ENCODE measurements around the gene AVEN. TPM values are rescaled to one million over a fixed set of nuclear protein-coding genes. Genes with fewer than 3 reads are reported as not detected.

AVEN gene
- total and polyA plus RNA-seq, 2 donors from 2014 or later = 6.4 to 7.1 TPM

- H3K4me3 ChIP-seq (ENCODE audit: low read length in 3 of 3) = no peak overlapping the region
- no peak for FAIRE-seq
- intact Hi-C loops (cut with DNase I) = no loop called here
- DNase-seq = no peak
- H3K27ac ChIP-seq (ENCODE audit: low read depth in 2 of 2, low read length in 2 of 2) = no peak overlapping the region
- no peak overlapping the region for H3K9ac ChIP-seq (ENCODE audit: low read length in 3 of 3)
- no peak for TF ChIP-seq CTCF (IDR thresholded peaks at IDR 0.05; ENCODE audit: borderline replicate concordance, extremely low read depth, insufficient read depth)
- H3K27me3 ChIP-seq (ENCODE audit: control insufficient read depth, insufficient read depth, low read length) = no peaks in the 10 kb centered on the region
- no peaks in the 10 kb centered on the region for H3K9me3 ChIP-seq (ENCODE audit: control insufficient read depth in 2 of 3, insufficient read depth in 1 of 3, low read length in 3 of 3)
- no peaks in the 10 kb centered on the region for H3K4me1 ChIP-seq (ENCODE audit: control insufficient read depth in 2 of 3, insufficient read depth in 2 of 3, low read depth in 1 of 3, low read length in 3 of 3)
- no peaks in the 10 kb centered on the region for H3K36me3 ChIP-seq (ENCODE audit: control insufficient read depth in 2 of 3, insufficient read depth in 3 of 3, low read length in 3 of 3)
Measured at GRCh38 chr15:33852570-33852969, 186.4 kb downstream of the AVEN start.

- intact Hi-C loops (cut with DNase I) = no loop called here
Measured at GRCh38 chr15:33852094-33852493, 186.9 kb downstream of the AVEN start.

GRCh38 chr15:33851079-33851478 lies 187.9 kb downstream of the AVEN start:
- Histone ChIP-seq H3K36me3 (ENCODE audit: control insufficient read depth in 2 of 3, insufficient read depth in 3 of 3, low read length in 3 of 3) (no peaks in the 10 kb centered on the region), H3K9me3 (ENCODE audit: control insufficient read depth in 2 of 3, insufficient read depth in 1 of 3, low read length in 3 of 3) (no peaks in the 10 kb centered on the region), H3K4me1 (ENCODE audit: control insufficient read depth in 2 of 3, insufficient read depth in 2 of 3, low read depth in 1 of 3, low read length in 3 of 3) (no peaks in the 10 kb centered on the region), H3K4me3 (ENCODE audit: low read length in 3 of 3) (no peak overlapping the region), H3K27ac (ENCODE audit: low read depth in 2 of 2, low read length in 2 of 2) (no peak overlapping the region), H3K27me3 (ENCODE audit: control insufficient read depth, insufficient read depth, low read length) (no peaks in the 10 kb centered on the region), H3K9ac (ENCODE audit: low read length in 3 of 3) (no peak overlapping the region)
- no peak for FAIRE-seq
- no peak for DNase-seq
- intact Hi-C loops (cut with DNase I) = no loop called here
- no peak for TF ChIP-seq CTCF (IDR thresholded peaks at IDR 0.05; ENCODE audit: borderline replicate concordance, extremely low read depth, insufficient read depth)

More at GRCh38 chr15:33852094-33852493, 186.9 kb downstream of the AVEN start:
- no peak for DNase-seq
- FAIRE-seq = no peak
- Histone ChIP-seq H3K4me1 (ENCODE audit: control insufficient read depth in 2 of 3, insufficient read depth in 2 of 3, low read depth in 1 of 3, low read length in 3 of 3) (no peaks in the 10 kb centered on the region), H3K36me3 (ENCODE audit: control insufficient read depth in 2 of 3, insufficient read depth in 3 of 3, low read length in 3 of 3) (no peaks in the 10 kb centered on the region), H3K27ac (ENCODE audit: low read depth in 2 of 2, low read length in 2 of 2) (no peak overlapping the region), H3K27me3 (ENCODE audit: control insufficient read depth, insufficient read depth, low read length) (no peaks in the 10 kb centered on the region), H3K9me3 (ENCODE audit: control insufficient read depth in 2 of 3, insufficient read depth in 1 of 3, low read length in 3 of 3) (no peaks in the 10 kb centered on the region), H3K4me3 (ENCODE audit: low read length in 3 of 3) (no peak overlapping the region), H3K9ac (ENCODE audit: low read length in 3 of 3) (no peak overlapping the region)
- TF ChIP-seq CTCF (IDR thresholded peaks at IDR 0.05; ENCODE audit: borderline replicate concordance, extremely low read depth, insufficient read depth) = no peak

- no peak overlapping the region for H3K9ac ChIP-seq (ENCODE audit: low read length in 3 of 3)
- H3K4me1 ChIP-seq (ENCODE audit: control insufficient read depth in 2 of 3, insufficient read depth in 2 of 3, low read depth in 1 of 3, low read length in 3 of 3) = no peaks in the 10 kb centered on the region
- H3K4me3 ChIP-seq (ENCODE audit: low read length in 3 of 3) = no peak overlapping the region
- H3K36me3 ChIP-seq (ENCODE audit: control insufficient read depth in 2 of 3, insufficient read depth in 3 of 3, low read length in 3 of 3) = no peaks in the 10 kb centered on the region
- DNase-seq = no peak
- no peaks in the 10 kb centered on the region for H3K27me3 ChIP-seq (ENCODE audit: control insufficient read depth, insufficient read depth, low read length)
- no peak for FAIRE-seq
- H3K27ac ChIP-seq (ENCODE audit: low read depth in 2 of 2, low read length in 2 of 2) = no peak overlapping the region
- intact Hi-C loops (cut with DNase I) = no loop called here
- no peaks in the 10 kb centered on the region for H3K9me3 ChIP-seq (ENCODE audit: control insufficient read depth in 2 of 3, insufficient read depth in 1 of 3, low read length in 3 of 3)
- no peak for TF ChIP-seq CTCF (IDR thresholded peaks at IDR 0.05; ENCODE audit: borderline replicate concordance, extremely low read depth, insufficient read depth)
Measured at GRCh38 chr15:33848011-33848410, 191.0 kb downstream of the AVEN start.
